Lower leg skin (tissue), 4 donors: ENCODE results near the gene AUTS2. TPM values are rescaled to one million over a fixed set of nuclear protein-coding genes. Genes with fewer than 3 reads are reported as not detected.

Source experiments
- DNase-seq, 2 donors: peaks; one replicate each; pipeline ENCODE4 v3.0.0-alpha.2; 2019; ENCODE audit warnings: low spot score in 2 of 2
- H3K4me3 ChIP-seq: fragments of 200-600 bp; sonication (generic); 2 replicates; pipeline ENCODE4 v1.5.1; 2017; ENCODE audit warnings: mild to moderate bottlenecking, low read depth; ENCODE audit not compliant: poor library complexity, severe bottlenecking
- POLR2A ChIP-seq, 2 donors: fragments of 450-650 bp; IDR thresholded peaks; one replicate each; pipeline ENCODE4 v1.6.1; 2016 to 2017; ENCODE audit warnings: antibody characterized with exemption in 2 of 2, mild to moderate bottlenecking in 1 of 2, moderate library complexity in 1 of 2
- WGBS, 2 donors: methylation state at CpG; one replicate each; pipeline ENCODE4 v1.1.5; 2018; 5-methylcytosine and 5-hydroxymethylcytosine counted together
- intact Hi-C: fragments of 100-400 bp; cut with DNase I; formaldehyde crosslinking; loops from one replicate; pipeline ENCODE4 v1.15.0; 2023; ENCODE audit warnings: low total_unique reads
- total RNA-seq, 4 donors: library from RNA; depleted of rRNA; stranded (reverse); fragments of >200 nt; gene quantifications; one replicate each; pipeline ENCODE4 v1.1.0, GENCODE V29; 2016
- TF ChIP-seq, protein P1 (sequence below), 3 donors: fragments of 450-650 bp; IDR thresholded peaks; one replicate each; pipeline ENCODE4 v1.5.1; 2016; ENCODE audit warnings: antibody characterized with exemption in 3 of 3, mild to moderate bottlenecking in 3 of 3, moderate library complexity in 2 of 3

Gene AUTS2
- total RNA-seq, 4 donors from 2014 or later: 30.8 to 41.9 (median 40.5) TPM

DNA sequence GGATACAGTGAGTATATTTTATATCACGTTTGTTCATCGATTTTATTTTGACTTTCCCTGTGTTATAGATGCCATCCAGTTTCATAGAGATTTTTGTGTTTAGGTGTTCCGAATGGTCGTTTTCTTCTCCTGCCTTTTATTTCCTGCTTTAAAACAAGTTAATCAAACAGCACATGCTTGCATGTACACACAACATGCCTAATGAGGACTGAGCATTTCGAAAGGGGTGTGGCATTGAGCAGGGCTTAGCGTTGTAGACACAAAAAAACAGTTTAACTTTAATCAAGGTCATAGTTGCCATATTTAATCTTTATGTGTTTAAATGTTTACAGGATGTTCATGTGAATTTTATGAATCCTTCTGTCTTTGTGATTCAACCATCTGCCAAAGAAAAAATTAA is 1103.2 kb downstream of the AUTS2 start:
- no peak overlapping the region for H3K4me3 ChIP-seq
- DNase-seq: no peak
- 66 to 69% methylated on average over 6 of the region's 6 CpGs for WGBS, 2 donors
- TF ChIP-seq, protein P1, sequence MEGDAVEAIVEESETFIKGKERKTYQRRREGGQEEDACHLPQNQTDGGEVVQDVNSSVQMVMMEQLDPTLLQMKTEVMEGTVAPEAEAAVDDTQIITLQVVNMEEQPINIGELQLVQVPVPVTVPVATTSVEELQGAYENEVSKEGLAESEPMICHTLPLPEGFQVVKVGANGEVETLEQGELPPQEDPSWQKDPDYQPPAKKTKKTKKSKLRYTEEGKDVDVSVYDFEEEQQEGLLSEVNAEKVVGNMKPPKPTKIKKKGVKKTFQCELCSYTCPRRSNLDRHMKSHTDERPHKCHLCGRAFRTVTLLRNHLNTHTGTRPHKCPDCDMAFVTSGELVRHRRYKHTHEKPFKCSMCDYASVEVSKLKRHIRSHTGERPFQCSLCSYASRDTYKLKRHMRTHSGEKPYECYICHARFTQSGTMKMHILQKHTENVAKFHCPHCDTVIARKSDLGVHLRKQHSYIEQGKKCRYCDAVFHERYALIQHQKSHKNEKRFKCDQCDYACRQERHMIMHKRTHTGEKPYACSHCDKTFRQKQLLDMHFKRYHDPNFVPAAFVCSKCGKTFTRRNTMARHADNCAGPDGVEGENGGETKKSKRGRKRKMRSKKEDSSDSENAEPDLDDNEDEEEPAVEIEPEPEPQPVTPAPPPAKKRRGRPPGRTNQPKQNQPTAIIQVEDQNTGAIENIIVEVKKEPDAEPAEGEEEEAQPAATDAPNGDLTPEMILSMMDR (IDR thresholded peaks at IDR 0.05): no peak
- no peak for TF ChIP-seq POLR2A (IDR thresholded peaks at IDR 0.05)
- intact Hi-C loops: loop anchor here (5.0 kb wide), 1 partner anchor 284 kb away; no protein-coding TSS in a partner anchor

GRCh38 chr7:70701991-70702390 is 1103.7 kb downstream of the AUTS2 start:
- TF ChIP-seq, protein P1 (IDR thresholded peaks at IDR 0.05): no peak
- no peak for TF ChIP-seq POLR2A (IDR thresholded peaks at IDR 0.05)
- H3K4me3 ChIP-seq: no peak overlapping the region
- no peak for DNase-seq
- intact Hi-C loops: loop anchor here (5.0 kb wide), 1 partner anchor 285 kb away; no protein-coding TSS in a partner anchor
- 69 to 72% methylated on average over 2 of the region's 2 CpGs for WGBS, 2 donors

GRCh38 chr7:70703785-70704184 is 1105.5 kb downstream of the AUTS2 start:
- intact Hi-C loops: loop anchor here (5.0 kb wide), 1 partner anchor 286 kb away; no protein-coding TSS in a partner anchor

GRCh38 chr7:70704831-70705346 is 1106.6 kb downstream of the AUTS2 start:
- no peak overlapping the region for H3K4me3 ChIP-seq
- WGBS, 2 donors: 77 to 81% methylated on average over 5 of the region's 5 CpGs
- TF ChIP-seq, protein P1 (IDR thresholded peaks at IDR 0.05): no peak
- TF ChIP-seq POLR2A (IDR thresholded peaks at IDR 0.05): no peak
- intact Hi-C loops: loop anchor here (5.0 kb wide), 1 partner anchor 288 kb away; no protein-coding TSS in a partner anchor
- no peak for DNase-seq

More at GRCh38 chr7:70703785-70704184, 1105.5 kb downstream of the AUTS2 start:
- no peak for DNase-seq
- TF ChIP-seq POLR2A (IDR thresholded peaks at IDR 0.05): no peak
- TF ChIP-seq, protein P1 (IDR thresholded peaks at IDR 0.05): no peak
- WGBS, 2 donors: 92 to 95% methylated on average over 4 of the region's 4 CpGs
- no peak overlapping the region for H3K4me3 ChIP-seq

DNA sequence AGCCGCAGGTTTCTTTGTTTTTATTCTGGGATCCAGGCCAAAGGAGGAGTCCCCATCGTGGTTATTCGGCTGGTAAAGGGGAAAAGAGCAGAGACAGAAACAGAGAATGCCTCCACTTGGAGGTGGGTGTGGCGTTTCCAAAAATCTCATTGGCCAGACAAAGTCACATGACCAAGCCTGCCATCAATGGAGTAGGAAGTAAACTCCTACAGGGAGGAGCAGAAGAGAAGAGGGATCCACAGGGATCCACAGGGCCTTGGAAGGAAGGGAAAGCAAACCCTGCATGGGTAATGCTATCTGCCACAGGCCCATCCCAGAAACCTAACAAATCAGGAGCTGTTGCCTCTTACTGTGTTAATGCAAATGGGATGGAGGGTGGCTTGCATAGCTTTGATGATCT is 1107.9 kb downstream of the AUTS2 start:
- no peak for DNase-seq
- no peak for TF ChIP-seq POLR2A (IDR thresholded peaks at IDR 0.05)
- TF ChIP-seq, protein P1 (IDR thresholded peaks at IDR 0.05): no peak
- intact Hi-C loops: no loop called here
- WGBS, 2 donors: 78 to 86% methylated on average over 4 of the region's 4 CpGs
- H3K4me3 ChIP-seq: no peak overlapping the region

GRCh38 chr7:70706698-70707097 is 1108.4 kb downstream of the AUTS2 start:
- H3K4me3 ChIP-seq: no peak overlapping the region
- no peak for DNase-seq
- 92% methylated on average over 3 of the region's 3 CpGs for WGBS, 2 donors
- no peak for TF ChIP-seq POLR2A (IDR thresholded peaks at IDR 0.05)
- intact Hi-C loops: no loop called here
